Left renal cortex interstitium (tissue), 4 donors: ENCODE measurements around the gene PRKAR1B. TPM values are rescaled to one million over a fixed set of nuclear protein-coding genes. Genes with fewer than 3 reads are reported as not detected.
"Not testable (repeated sequence)": the region's sequence is repeated elsewhere in the genome, so short reads cannot be mapped to it uniquely, and the experiment has no call there.

Source experiments
- DNase-seq, 4 donors: peaks; one replicate each; pipeline ENCODE4 v3.0.0-alpha.2; 2013; ENCODE audit warnings: low read depth in 4 of 4, low spot score in 2 of 4, missing footprints in 1 of 4
- polyA plus RNA-seq, 4 donors: library from polyadenylated mRNA; unstranded; fragments of 120-200 nt; gene quantifications; one replicate each; pipeline ENCODE4 v1.2.1, GENCODE V29; 2013; ENCODE audit not compliant: insufficient read length in 4 of 4

PRKAR1B gene
- polyA plus RNA-seq, 4 donors, result 39.3 to 48.7 (median 42.8) TPM

- DNase-seq, result no peak
Measured at GRCh38 chr7:566100-566499, 161.0 kb downstream of the PRKAR1B start.

- DNase-seq, result no peak
Measured at GRCh38 chr7:564176-564865, 162.8 kb downstream of the PRKAR1B start.

- no peak for DNase-seq
Measured at GRCh38 chr7:563629-564170, 163.4 kb downstream of the PRKAR1B start.

- DNase-seq, result no peak
Measured at GRCh38 chr7:562789-563628, 164.1 kb downstream of the PRKAR1B start.

- DNase-seq, result no peak
Measured at GRCh38 chr7:562374-562675, 164.8 kb downstream of the PRKAR1B start.

GRCh38 chr7:561631-562373 lies 165.3 kb downstream of the PRKAR1B start:
- no peak for DNase-seq

- DNase-seq, result no peak
Measured at GRCh38 chr7:560966-561630, 166.0 kb downstream of the PRKAR1B start.

GRCh38 chr7:559396-559705 lies 167.7 kb downstream of the PRKAR1B start:
- no peak for DNase-seq

GRCh38 chr7:557558-557881 lies 169.6 kb downstream of the PRKAR1B start:
- DNase-seq, result no peak

GRCh38 chr7:556837-557557 lies 170.1 kb downstream of the PRKAR1B start:
- DNase-seq, result no peak

- no peak for DNase-seq
Measured at GRCh38 chr7:556291-556826, 170.7 kb downstream of the PRKAR1B start.

GRCh38 chr7:555551-556160 lies 171.4 kb downstream of the PRKAR1B start:
- no peak for DNase-seq

GRCh38 chr7:553636-554111 lies 173.4 kb downstream of the PRKAR1B start:
- DNase-seq, result no peak

GRCh38 chr7:552868-553635 lies 174.0 kb downstream of the PRKAR1B start:
- DNase-seq, result no peak

GRCh38 chr7:552151-552867 lies 174.8 kb downstream of the PRKAR1B start:
- DNase-seq, result not testable (repeated sequence)

- DNase-seq, result not testable (repeated sequence)
Measured at GRCh38 chr7:551615-551970, 175.5 kb downstream of the PRKAR1B start.

GRCh38 chr7:550881-551614 lies 176.0 kb downstream of the PRKAR1B start:
- no peak for DNase-seq
